Thoracic aorta (tissue), 2 donors: ENCODE data around the gene ANKRD27. TPM values are rescaled to one million over a fixed set of nuclear protein-coding genes. Genes with fewer than 3 reads are reported as not detected.

Experiments
- ATAC-seq: fragments of 150-250 bp; one replicate; pipeline ENCODE4 v1.8.0; 2017; ENCODE audit warnings: low read depth; ENCODE audit not compliant: insufficient number of reproducible peaks, low FRiP score
- DNase-seq: peaks from one replicate; pipeline ENCODE4 v3.0.0-alpha.2; 2020; ENCODE audit warnings: low spot score
- H3K27ac ChIP-seq, 2 donors: fragments of 200-600 bp; sonication (generic); 1 replicate in 1 of 2; 2 replicates in 1 of 2; pipeline ENCODE4 v1.5.1; 2016; ENCODE audit warnings: mild to moderate bottlenecking in 2 of 2, moderate library complexity in 2 of 2
- H3K27me3 ChIP-seq: fragments of 200-600 bp; sonication (generic); replicated peaks from 2 replicates; pipeline ENCODE4 v1.6.0; 2016; ENCODE audit warnings: mild to moderate bottlenecking; ENCODE audit not compliant: insufficient read depth
- H3K36me3 ChIP-seq: fragments of 200-600 bp; sonication (generic); one replicate; pipeline ENCODE4 v1.5.1; 2016
- H3K4me1 ChIP-seq, 2 donors: fragments of 200-600 bp; sonication (generic); 1 replicate in 1 of 2; 2 replicates in 1 of 2; pipeline versions ENCODE4 v1.5.1 to v1.6.0; 2016; ENCODE audit warnings: low read depth in 2 of 2, mild to moderate bottlenecking in 1 of 2; ENCODE audit not compliant: control insufficient read depth in 1 of 2
- H3K4me3 ChIP-seq: fragments of 200-600 bp; sonication (generic); 2 replicates; pipeline ENCODE4 v1.5.1; 2016; ENCODE audit warnings: mild to moderate bottlenecking
- H3K9me3 ChIP-seq: fragments of 200-600 bp; sonication (generic); 2 replicates; pipeline ENCODE4 v1.5.1; 2016
- CTCF ChIP-seq: fragments of 200-600 bp; sonication (generic); IDR thresholded peaks from one replicate; pipeline ENCODE4 v1.5.1; 2019; ENCODE audit warnings: antibody characterized with exemption
- total RNA-seq, 2 donors: library from RNA; depleted of rRNA; stranded (reverse); fragments of >200 nt; gene quantifications; one replicate each; pipeline versions ENCODE4 v1.1.0 to v1.2.3, GENCODE V29; 2016

The ANKRD27 gene
- total RNA-seq, 2 donors from 2014 or later = 26.8 to 33.8 TPM

DNA sequence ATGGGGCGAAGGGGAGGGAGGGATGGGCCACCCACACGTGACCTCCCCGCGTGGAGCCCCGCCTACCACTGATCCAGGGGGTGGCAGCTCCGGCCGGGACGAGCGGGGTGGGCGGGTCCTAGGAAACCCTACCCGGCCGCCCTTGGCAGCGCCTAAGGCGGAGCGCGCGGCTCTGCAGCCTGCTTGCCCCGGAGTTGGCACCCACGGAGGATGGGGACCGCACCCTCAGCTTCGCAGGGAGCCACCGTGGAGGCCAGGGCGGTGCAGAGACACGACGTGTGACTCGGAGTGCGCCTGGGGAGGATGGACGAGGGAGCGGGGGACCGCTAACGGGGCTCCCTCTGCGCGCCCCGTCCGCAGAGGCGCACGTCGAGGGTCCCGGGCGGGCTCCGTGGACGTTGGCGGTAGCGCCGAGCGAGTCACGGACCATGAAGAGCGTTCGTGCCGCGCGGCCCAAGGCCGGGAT lies 773 bp upstream of the ANKRD27 start, which contains the start of gene RGS9BP:
RGS9BP (plus strand) TSS at position 129 of the 466 bp plus-strand sequence. CDS start 416 bp downstream, outside the sequence.
- peak; percentile 36 for DNase-seq

DNA sequence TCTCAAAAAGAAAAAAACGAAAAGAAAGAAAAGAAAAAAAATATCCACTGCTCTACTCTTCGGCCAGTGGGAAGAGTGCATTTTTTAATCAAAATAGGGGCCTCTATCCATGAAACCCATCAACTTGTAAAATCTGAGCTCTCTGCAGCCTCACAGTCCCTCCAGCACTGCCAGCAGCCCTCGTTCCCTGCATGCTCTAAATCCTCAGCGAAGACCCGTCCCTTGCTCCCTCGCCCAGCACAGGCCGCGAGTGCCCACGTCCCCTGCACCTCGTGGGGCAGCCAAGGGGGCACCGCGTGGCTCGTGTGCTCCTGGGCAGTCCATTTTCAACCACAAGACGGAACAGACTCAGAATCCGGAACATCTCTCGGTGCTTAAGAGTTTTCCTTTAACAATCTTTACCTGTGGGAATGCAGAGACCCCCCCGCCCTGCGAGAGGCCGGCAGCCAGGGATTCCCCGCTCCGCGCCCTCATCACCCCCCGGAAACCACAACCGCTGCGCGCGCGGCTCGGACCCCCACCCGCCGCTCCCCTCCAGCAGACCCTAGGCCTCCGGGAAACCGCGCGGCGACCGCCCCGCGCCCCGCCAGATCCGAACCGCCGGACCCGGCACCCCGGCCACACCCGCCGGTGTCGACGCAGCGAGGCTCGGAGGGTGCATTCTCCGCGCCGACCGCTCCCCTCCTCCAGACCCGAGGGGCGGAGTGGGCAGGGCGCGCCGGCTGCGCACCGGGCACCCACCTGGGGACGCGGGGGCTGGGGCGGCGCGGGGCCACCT lies 638 bp downstream of the ANKRD27 start:
- H3K27me3 ChIP-seq = no peaks in the 10 kb centered on the region
- no peak for TF ChIP-seq CTCF
- no peak for DNase-seq
- H3K9me3 ChIP-seq = no peaks in the 10 kb centered on the region
- peak overlapping the region in 1 of 2 donors; percentile 57 for H3K27ac ChIP-seq
- H3K36me3 ChIP-seq = no peaks in the 10 kb centered on the region
- peak; percentile 19 for ATAC-seq
- peak overlapping the region; percentile 92 for H3K4me3 ChIP-seq
- H3K4me1 ChIP-seq = peaks cover 9 to 31% of the 10 kb centered on the region in 2 donors

More for the DNA sequence above, 773 bp upstream of the ANKRD27 start, which contains the start of gene RGS9BP:
- peak within 1 kb of the TSS; percentile 92 for H3K4me3 ChIP-seq
- H3K27me3 ChIP-seq = no peaks in the 10 kb centered on the region
- TF ChIP-seq CTCF = no peak
- ATAC-seq = peak; percentile 61
- no peaks in the 10 kb centered on the region for H3K9me3 ChIP-seq
- no peaks in the 10 kb centered on the region for H3K36me3 ChIP-seq
- H3K27ac ChIP-seq = peak within 1 kb of the TSS in 1 of 2 donors; percentile 57
- H3K4me1 ChIP-seq = peaks cover 9 to 31% of the 10 kb centered on the region in 2 donors

GRCh38 chr19:32673573-32673972 lies 1.4 kb downstream of the ANKRD27 start:
- Histone ChIP-seq H3K9me3 (no peaks in the 10 kb centered on the region), H3K4me3 (peak overlapping the region; percentile 92), H3K4me1 (peaks cover 9 to 31% of the 10 kb centered on the region in 2 donors), H3K27ac (no peak overlapping the region), H3K27me3 (no peaks in the 10 kb centered on the region), H3K36me3 (no peaks in the 10 kb centered on the region)
- no peak for TF ChIP-seq CTCF
- ATAC-seq (no peak), DNase-seq (no peak)

GRCh38 chr19:32672841-32673240 lies 2.1 kb downstream of the ANKRD27 start:
- ATAC-seq (no peak), DNase-seq (no peak)
- Histone ChIP-seq H3K4me3 (no peak overlapping the region), H3K4me1 (peaks cover 9 to 31% of the 10 kb centered on the region in 2 donors), H3K27ac (no peak overlapping the region), H3K9me3 (no peaks in the 10 kb centered on the region), H3K36me3 (no peaks in the 10 kb centered on the region), H3K27me3 (no peaks in the 10 kb centered on the region)
- no peak for TF ChIP-seq CTCF

- H3K36me3 ChIP-seq = no peaks in the 10 kb centered on the region
- DNase-seq = no peak
- no peak overlapping the region for H3K4me3 ChIP-seq
- no peaks in the 10 kb centered on the region for H3K9me3 ChIP-seq
- no peak overlapping the region for H3K27ac ChIP-seq
- TF ChIP-seq CTCF = no peak
- no peak for ATAC-seq
- H3K4me1 ChIP-seq = peaks cover 9 to 31% of the 10 kb centered on the region in 2 donors
- no peaks in the 10 kb centered on the region for H3K27me3 ChIP-seq
Observed at GRCh38 chr19:32671883-32672593, 2.9 kb downstream of the ANKRD27 start.
